ENCODE data around the gene OAS3. TPM values are rescaled to one million over a fixed set of nuclear protein-coding genes. Genes with fewer than 3 reads are reported as not detected.

OAS3 gene
- total RNA-seq, 1 experiment from 2014 or later, result 17.4 TPM

DNA sequence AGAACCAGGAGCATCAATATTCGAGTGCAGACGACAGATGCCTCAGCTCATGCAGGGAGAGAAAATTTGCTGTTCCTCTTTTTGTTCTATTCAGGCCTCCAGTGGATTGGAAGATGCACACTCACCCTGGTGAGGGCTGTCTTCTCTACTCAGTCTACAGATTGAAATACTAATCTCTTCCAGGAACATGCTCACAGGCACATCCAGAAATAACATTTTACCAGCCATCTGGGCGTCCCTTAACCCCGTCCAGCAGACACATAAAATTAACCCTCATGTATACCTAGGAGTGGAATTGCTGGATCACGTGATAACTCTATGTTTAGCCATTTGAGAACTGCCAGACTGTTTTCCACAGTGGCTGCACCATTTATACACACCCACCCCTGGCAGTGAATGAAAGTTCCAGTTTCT is 35.6 kb downstream of the OAS3 start:
- no TSS peak for BruUV-seq (replicated peaks)

GRCh38 chr12:112974904-112975303 is 36.6 kb downstream of the OAS3 start:
- no peak overlapping the region for H3K27ac ChIP-seq
- no peak overlapping the region for H3K4me3 ChIP-seq
- DNase-seq, result no peak
- H3K36me3 ChIP-seq (ENCODE audit: low read depth), result no peaks in the 10 kb centered on the region
- no peak overlapping the region for H2AFZ ChIP-seq
- TF ChIP-seq, protein P1, sequence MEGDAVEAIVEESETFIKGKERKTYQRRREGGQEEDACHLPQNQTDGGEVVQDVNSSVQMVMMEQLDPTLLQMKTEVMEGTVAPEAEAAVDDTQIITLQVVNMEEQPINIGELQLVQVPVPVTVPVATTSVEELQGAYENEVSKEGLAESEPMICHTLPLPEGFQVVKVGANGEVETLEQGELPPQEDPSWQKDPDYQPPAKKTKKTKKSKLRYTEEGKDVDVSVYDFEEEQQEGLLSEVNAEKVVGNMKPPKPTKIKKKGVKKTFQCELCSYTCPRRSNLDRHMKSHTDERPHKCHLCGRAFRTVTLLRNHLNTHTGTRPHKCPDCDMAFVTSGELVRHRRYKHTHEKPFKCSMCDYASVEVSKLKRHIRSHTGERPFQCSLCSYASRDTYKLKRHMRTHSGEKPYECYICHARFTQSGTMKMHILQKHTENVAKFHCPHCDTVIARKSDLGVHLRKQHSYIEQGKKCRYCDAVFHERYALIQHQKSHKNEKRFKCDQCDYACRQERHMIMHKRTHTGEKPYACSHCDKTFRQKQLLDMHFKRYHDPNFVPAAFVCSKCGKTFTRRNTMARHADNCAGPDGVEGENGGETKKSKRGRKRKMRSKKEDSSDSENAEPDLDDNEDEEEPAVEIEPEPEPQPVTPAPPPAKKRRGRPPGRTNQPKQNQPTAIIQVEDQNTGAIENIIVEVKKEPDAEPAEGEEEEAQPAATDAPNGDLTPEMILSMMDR (conservative IDR thresholded peaks at IDR 0.05), result no peak
- no peak for TF ChIP-seq EZH2 (IDR thresholded peaks at IDR 0.05; ENCODE audit: low read depth)
- H3F3A ChIP-seq (ENCODE audit: insufficient read depth, low read depth), result no peaks in the 10 kb centered on the region
- CTCF ChIA-PET, result no interaction called here
- no TSS peak for BruUV-seq (replicated peaks)
- no peaks in the 10 kb centered on the region for H4K20me1 ChIP-seq (ENCODE audit: insufficient read depth)
- no peaks in the 10 kb centered on the region for H3K9me2 ChIP-seq (ENCODE audit: insufficient read depth)
- intact Hi-C loops (cut with micrococcal nuclease; ENCODE audit: unreplicated experiment), result no loop called here
- no peaks in the 10 kb centered on the region for H3K4me1 ChIP-seq (replicated peaks; ENCODE audit: insufficient read depth)
- no peak overlapping the region for H3K4me2 ChIP-seq
- POLR2A ChIA-PET (ENCODE audit: unreplicated experiment), result no interaction called here
- no peaks in the 10 kb centered on the region for H3K9me3 ChIP-seq (ENCODE audit: insufficient read depth, low read depth)
- H3K27me3 ChIP-seq (ENCODE audit: insufficient read depth, low read depth), result 0 out of 2 replicates have a peak, but pooled peaks cover 5% of the 10 kb centered on the region
- H3K79me2 ChIP-seq (ENCODE audit: low read depth), result no peaks in the 10 kb centered on the region

More for the DNA sequence above, 35.6 kb downstream of the OAS3 start:
- no peak for DNase-seq
- Histone ChIP-seq H3K4me1 (replicated peaks; ENCODE audit: insufficient read depth) (no peaks in the 10 kb centered on the region), H3K36me3 (ENCODE audit: low read depth) (no peaks in the 10 kb centered on the region), H3F3A (ENCODE audit: insufficient read depth, low read depth) (no peaks in the 10 kb centered on the region), H3K9me2 (ENCODE audit: insufficient read depth) (no peaks in the 10 kb centered on the region), H3K4me2 (no peak overlapping the region), H3K27me3 (ENCODE audit: insufficient read depth, low read depth) (0 out of 2 replicates have a peak, but pooled peaks cover 5% of the 10 kb centered on the region), H3K79me2 (ENCODE audit: low read depth) (no peaks in the 10 kb centered on the region), H3K4me3 (no peak overlapping the region), H2AFZ (no peak overlapping the region), H3K27ac (no peak overlapping the region), H3K9me3 (ENCODE audit: insufficient read depth, low read depth) (no peaks in the 10 kb centered on the region), H4K20me1 (ENCODE audit: insufficient read depth) (no peaks in the 10 kb centered on the region)
- POLR2A ChIA-PET (ENCODE audit: unreplicated experiment), result no interaction called here
- intact Hi-C loops (cut with micrococcal nuclease; ENCODE audit: unreplicated experiment), result no loop called here
- TF ChIP-seq EZH2 (IDR thresholded peaks at IDR 0.05; ENCODE audit: low read depth), result no peak
- TF ChIP-seq, protein P1 (conservative IDR thresholded peaks at IDR 0.05), result no peak
- CTCF ChIA-PET, result no interaction called here

DNA sequence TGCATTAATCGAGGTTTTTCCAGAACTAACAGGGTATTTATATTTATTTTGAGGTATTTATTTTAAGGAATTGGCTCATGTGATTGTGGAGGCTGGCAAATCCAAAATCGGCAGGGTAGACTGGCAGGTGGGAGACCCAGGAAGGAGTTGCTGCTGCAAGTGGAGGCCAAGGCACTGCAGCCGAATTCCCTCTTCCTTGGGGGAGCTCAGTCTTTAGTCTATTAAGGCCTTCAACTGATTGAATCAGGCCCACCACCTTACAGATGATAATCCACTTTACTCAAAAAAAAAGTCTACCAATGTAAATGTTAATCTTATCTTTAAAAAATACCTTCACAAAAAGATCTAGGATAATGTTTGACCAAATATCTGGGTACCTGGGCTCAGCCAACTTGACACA is 38.9 kb downstream of the OAS3 start:
- no peak overlapping the region for H2AFZ ChIP-seq
- no peak overlapping the region for H3K4me3 ChIP-seq
- H3K27ac ChIP-seq, result no peak overlapping the region
- no peaks in the 10 kb centered on the region for H3K4me1 ChIP-seq (replicated peaks; ENCODE audit: insufficient read depth)
- no peak for TF ChIP-seq EZH2 (IDR thresholded peaks at IDR 0.05; ENCODE audit: low read depth)
- TF ChIP-seq, protein P1 (conservative IDR thresholded peaks at IDR 0.05), result no peak
- ChIA-PET POLR2A (ENCODE audit: unreplicated experiment) (no interaction called here), CTCF (no interaction called here)
- no peaks in the 10 kb centered on the region for H3K9me3 ChIP-seq (ENCODE audit: insufficient read depth, low read depth)
- intact Hi-C loops (cut with micrococcal nuclease; ENCODE audit: unreplicated experiment), result no loop called here
- H3K27me3 ChIP-seq (ENCODE audit: insufficient read depth, low read depth), result peaks cover 5% of the 10 kb centered on the region; the same call in 1 of the 2 replicates
- no peaks in the 10 kb centered on the region for H3F3A ChIP-seq (ENCODE audit: insufficient read depth, low read depth)
- H3K9me2 ChIP-seq (ENCODE audit: insufficient read depth), result 0 out of 2 replicates have a peak, but pooled peaks cover 8% of the 10 kb centered on the region
- no TSS peak for BruUV-seq (replicated peaks)
- no peak overlapping the region for H3K4me2 ChIP-seq
- H3K79me2 ChIP-seq (ENCODE audit: low read depth), result no peaks in the 10 kb centered on the region
- DNase-seq, result no peak
- H4K20me1 ChIP-seq (ENCODE audit: insufficient read depth), result 0 out of 2 replicates have a peak, but pooled peaks cover 2% of the 10 kb centered on the region
- H3K36me3 ChIP-seq (ENCODE audit: low read depth), result no peaks in the 10 kb centered on the region
